HEK293 (cell line): Measurements from ENCODE around the gene DSP.

Experiments used
- CTCF ChIA-PET: fragments of 350-600 bp; formaldehyde crosslinking; extraction: SDS; loops from one replicate; lab custom pipeline; 2021; ENCODE audit warnings: antibody characterized with exemption; lab: Yijun Ruan, JAX
- POLR2A ChIA-PET: fragments of 300-600 bp; formaldehyde crosslinking; extraction: SDS; loops from one replicate; lab custom pipeline; 2020; ENCODE audit warnings: antibody characterized with exemption, inconsistent platforms; lab: Yijun Ruan, JAX
- H3K27ac ChIP-seq: fragments of 200-500 bp; sonication (Bioruptor generic); 2 replicates; pipeline ENCODE4 v1.5.1; 2014; ENCODE audit warnings: low read depth, low read length, control low read depth, inconsistent platforms; ENCODE audit errors: extremely low read depth
- H3K36me3 ChIP-seq, 2 experiments: fragments of 200-500 bp in 1 of 2; sonication (Bioruptor generic) in 1 of 2; 1 replicate in 1 of 2; 2 replicates in 1 of 2; pipeline ENCODE4 v1.5.1; 2014 to 2017; ENCODE audit warnings: inconsistent platforms in 2 of 2, low read length in 2 of 2; ENCODE audit not compliant: control insufficient read depth in 2 of 2, insufficient read depth in 1 of 2
- H3K4me1 ChIP-seq: fragments of 200-500 bp; sonication (Bioruptor generic); 2 replicates; pipeline ENCODE4 v1.5.1; 2014; ENCODE audit warnings: mild to moderate bottlenecking, low read length, inconsistent platforms; ENCODE audit not compliant: control insufficient read depth, insufficient read depth
- H3K4me3 ChIP-seq: 2 replicates; pipeline ENCODE4 v1.5.1; 2011; ENCODE audit warnings: low read depth, mild to moderate bottlenecking, control low read depth, low read length, moderate library complexity
- H3K9me3 ChIP-seq: fragments of 200-500 bp; sonication (Bioruptor generic); 2 replicates; pipeline ENCODE4 v1.5.1; 2014; ENCODE audit warnings: low read depth, low read length, inconsistent platforms; ENCODE audit not compliant: control insufficient read depth, insufficient read depth
- ZBTB1 ChIP-seq: fragments of 450-650 bp; formaldehyde crosslinking; IDR thresholded peaks from 2 replicates; pipeline ENCODE4 v1.5.1; 2016; ENCODE audit warnings: missing biosample characterization, missing genetic modification characterization
- ZNF121 ChIP-seq: fragments of 450-650 bp; formaldehyde crosslinking; IDR thresholded peaks from 2 replicates; pipeline ENCODE4 v1.5.1; 2016; ENCODE audit warnings: missing biosample characterization, missing genetic modification characterization
- ZNF184 ChIP-seq: fragments of 450-650 bp; IDR thresholded peaks from 2 replicates; pipeline ENCODE4 v1.5.1; 2018; ENCODE audit warnings: missing biosample characterization, mild to moderate bottlenecking, missing genetic modification characterization
- ZNF292 ChIP-seq: fragments of 450-650 bp; formaldehyde crosslinking; IDR thresholded peaks from 2 replicates; pipeline ENCODE4 v1.5.1; 2016; ENCODE audit warnings: low read depth, missing biosample characterization, missing genetic modification characterization, borderline replicate concordance
- ZNF423 ChIP-seq: fragments of 450-650 bp; formaldehyde crosslinking; IDR thresholded peaks from 2 replicates; pipeline ENCODE4 v1.5.1; 2016; ENCODE audit warnings: missing biosample characterization, missing genetic modification characterization
- ZNF530 ChIP-seq: fragments of 450-650 bp; formaldehyde crosslinking; IDR thresholded peaks from 2 replicates; pipeline ENCODE4 v1.5.1; 2016; ENCODE audit warnings: low read depth, missing biosample characterization, missing genetic modification characterization
- ZNF624 ChIP-seq: fragments of 450-650 bp; formaldehyde crosslinking; IDR thresholded peaks from 2 replicates; pipeline ENCODE4 v1.5.1; 2017; ENCODE audit warnings: missing biosample characterization, missing genetic modification characterization
- TF ChIP-seq, protein P1 (sequence below): fragments of 450-650 bp; formaldehyde crosslinking; IDR thresholded peaks from 2 replicates; pipeline ENCODE4 v1.5.1; 2016; ENCODE audit warnings: missing biosample characterization, missing genetic modification characterization, borderline replicate concordance
- TF ChIP-seq, protein P2 (sequence below): fragments of 450-650 bp; formaldehyde crosslinking; IDR thresholded peaks from 2 replicates; pipeline ENCODE4 v1.5.1; 2016; ENCODE audit warnings: missing biosample characterization, missing genetic modification characterization
- TF ChIP-seq, protein P3 (sequence below): fragments of 450-650 bp; formaldehyde crosslinking; IDR thresholded peaks from 2 replicates; pipeline ENCODE4 v1.5.1; 2016; ENCODE audit warnings: missing biosample characterization, missing genetic modification characterization
- TF ChIP-seq, protein P4 (sequence below): fragments of 450-650 bp; formaldehyde crosslinking; IDR thresholded peaks from 2 replicates; pipeline ENCODE4 v1.5.0; 2017; ENCODE audit warnings: missing biosample characterization, missing genetic modification characterization, borderline replicate concordance

Gene DSP

DNA sequence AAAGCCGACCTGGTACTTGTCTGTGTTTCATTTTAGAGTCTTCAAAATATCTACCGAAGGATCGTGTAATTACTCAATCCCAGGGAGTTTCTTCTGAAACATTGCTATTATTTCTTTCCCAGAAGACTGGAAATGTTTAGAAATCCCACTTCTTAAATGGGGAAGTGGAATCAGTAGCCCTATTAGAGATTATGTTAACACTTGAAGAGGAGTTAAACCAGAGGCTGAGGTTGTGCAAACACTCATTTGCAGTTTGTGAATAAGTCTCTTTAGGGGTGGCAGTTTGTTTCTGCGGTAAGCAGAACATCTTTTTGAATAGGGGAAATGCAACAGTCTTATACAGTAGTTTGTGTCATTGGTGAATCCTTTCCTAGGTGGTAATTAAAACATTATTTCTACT is 21.3 kb downstream of the DSP start (continued):
- TF ChIP-seq, protein P1, sequence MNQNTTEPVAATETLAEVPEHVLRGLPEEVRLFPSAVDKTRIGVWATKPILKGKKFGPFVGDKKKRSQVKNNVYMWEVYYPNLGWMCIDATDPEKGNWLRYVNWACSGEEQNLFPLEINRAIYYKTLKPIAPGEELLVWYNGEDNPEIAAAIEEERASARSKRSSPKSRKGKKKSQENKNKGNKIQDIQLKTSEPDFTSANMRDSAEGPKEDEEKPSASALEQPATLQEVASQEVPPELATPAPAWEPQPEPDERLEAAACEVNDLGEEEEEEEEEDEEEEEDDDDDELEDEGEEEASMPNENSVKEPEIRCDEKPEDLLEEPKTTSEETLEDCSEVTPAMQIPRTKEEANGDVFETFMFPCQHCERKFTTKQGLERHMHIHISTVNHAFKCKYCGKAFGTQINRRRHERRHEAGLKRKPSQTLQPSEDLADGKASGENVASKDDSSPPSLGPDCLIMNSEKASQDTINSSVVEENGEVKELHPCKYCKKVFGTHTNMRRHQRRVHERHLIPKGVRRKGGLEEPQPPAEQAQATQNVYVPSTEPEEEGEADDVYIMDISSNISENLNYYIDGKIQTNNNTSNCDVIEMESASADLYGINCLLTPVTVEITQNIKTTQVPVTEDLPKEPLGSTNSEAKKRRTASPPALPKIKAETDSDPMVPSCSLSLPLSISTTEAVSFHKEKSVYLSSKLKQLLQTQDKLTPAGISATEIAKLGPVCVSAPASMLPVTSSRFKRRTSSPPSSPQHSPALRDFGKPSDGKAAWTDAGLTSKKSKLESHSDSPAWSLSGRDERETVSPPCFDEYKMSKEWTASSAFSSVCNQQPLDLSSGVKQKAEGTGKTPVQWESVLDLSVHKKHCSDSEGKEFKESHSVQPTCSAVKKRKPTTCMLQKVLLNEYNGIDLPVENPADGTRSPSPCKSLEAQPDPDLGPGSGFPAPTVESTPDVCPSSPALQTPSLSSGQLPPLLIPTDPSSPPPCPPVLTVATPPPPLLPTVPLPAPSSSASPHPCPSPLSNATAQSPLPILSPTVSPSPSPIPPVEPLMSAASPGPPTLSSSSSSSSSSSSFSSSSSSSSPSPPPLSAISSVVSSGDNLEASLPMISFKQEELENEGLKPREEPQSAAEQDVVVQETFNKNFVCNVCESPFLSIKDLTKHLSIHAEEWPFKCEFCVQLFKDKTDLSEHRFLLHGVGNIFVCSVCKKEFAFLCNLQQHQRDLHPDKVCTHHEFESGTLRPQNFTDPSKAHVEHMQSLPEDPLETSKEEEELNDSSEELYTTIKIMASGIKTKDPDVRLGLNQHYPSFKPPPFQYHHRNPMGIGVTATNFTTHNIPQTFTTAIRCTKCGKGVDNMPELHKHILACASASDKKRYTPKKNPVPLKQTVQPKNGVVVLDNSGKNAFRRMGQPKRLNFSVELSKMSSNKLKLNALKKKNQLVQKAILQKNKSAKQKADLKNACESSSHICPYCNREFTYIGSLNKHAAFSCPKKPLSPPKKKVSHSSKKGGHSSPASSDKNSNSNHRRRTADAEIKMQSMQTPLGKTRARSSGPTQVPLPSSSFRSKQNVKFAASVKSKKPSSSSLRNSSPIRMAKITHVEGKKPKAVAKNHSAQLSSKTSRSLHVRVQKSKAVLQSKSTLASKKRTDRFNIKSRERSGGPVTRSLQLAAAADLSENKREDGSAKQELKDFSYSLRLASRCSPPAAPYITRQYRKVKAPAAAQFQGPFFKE (tag by site-specific recombination): no peak
- TF ChIP-seq ZNF624 (tag by site-specific recombination) (no peak), ZNF184 (no peak)
- TF ChIP-seq, protein P2, sequence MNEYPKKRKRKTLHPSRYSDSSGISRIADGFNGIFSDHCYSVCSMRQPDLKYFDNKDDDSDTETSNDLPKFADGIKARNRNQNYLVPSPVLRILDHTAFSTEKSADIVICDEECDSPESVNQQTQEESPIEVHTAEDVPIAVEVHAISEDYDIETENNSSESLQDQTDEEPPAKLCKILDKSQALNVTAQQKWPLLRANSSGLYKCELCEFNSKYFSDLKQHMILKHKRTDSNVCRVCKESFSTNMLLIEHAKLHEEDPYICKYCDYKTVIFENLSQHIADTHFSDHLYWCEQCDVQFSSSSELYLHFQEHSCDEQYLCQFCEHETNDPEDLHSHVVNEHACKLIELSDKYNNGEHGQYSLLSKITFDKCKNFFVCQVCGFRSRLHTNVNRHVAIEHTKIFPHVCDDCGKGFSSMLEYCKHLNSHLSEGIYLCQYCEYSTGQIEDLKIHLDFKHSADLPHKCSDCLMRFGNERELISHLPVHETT (tag by site-specific recombination): no peak
- TF ChIP-seq, protein P3, sequence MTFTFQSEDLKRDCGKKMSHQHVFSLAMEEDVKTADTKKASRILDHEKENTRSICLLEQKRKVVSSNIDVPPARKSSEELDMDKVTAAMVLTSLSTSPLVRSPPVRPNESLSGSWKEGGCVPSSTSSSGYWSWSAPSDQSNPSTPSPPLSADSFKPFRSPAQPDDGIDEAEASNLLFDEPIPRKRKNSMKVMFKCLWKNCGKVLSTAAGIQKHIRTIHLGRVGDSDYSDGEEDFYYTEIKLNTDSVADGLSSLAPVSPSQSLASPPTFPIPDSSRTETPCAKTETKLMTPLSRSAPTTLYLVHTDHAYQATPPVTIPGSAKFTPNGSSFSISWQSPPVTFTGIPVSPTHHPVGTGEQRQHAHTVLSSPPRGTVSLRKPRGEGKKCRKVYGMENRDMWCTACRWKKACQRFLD (tag by site-specific recombination): no peak

DNA sequence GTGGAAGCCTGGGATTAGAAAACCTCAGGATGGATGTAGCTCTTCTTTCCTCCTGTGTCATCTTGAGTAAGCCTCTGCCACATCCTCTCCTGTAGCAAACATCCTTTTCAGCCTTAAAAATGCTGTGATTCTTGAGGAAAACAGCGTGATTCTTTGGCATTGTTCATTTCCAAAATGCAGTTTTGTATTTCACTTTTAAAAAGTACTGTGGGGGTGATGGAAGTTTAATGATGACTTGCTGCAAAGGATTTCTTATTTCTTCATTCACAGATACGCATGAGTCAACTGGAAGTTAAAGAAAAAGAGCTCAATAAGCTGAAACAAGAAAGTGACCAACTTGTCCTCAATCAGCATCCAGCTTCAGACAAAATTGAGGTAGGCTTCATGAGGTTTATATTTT is 24.6 kb downstream of the DSP start:
- Histone ChIP-seq H3K4me1 (no peaks in the 10 kb centered on the region), H3K27ac (no peak overlapping the region), H3K4me3 (no peak overlapping the region), H3K9me3 (no peaks in the 10 kb centered on the region), H3K36me3 (peaks cover 69 to 95% of the 10 kb centered on the region in 2 experiments)
- CTCF ChIA-PET: interaction anchor here (0.6 to 1.4 kb wide), 3 partner anchors 174 to 302 kb away, joined by 3 to 9 read pairs (median 3); no protein-coding TSS in a partner anchor
- POLR2A ChIA-PET: interaction anchor here (1.3 kb wide), 1 partner anchor 176 kb away, joined by 4 read pairs; the partner anchor contains the start of genes CAGE1 and RIOK1
- TF ChIP-seq ZNF530 (tag by site-specific recombination): no peak
- no peak for TF ChIP-seq ZNF121
- TF ChIP-seq ZNF292 (tag by site-specific recombination): no peak
- no peak for TF ChIP-seq ZBTB1 (tag by site-specific recombination)
- no peak for TF ChIP-seq ZNF423 (tag by site-specific recombination)
- TF ChIP-seq, protein P4, sequence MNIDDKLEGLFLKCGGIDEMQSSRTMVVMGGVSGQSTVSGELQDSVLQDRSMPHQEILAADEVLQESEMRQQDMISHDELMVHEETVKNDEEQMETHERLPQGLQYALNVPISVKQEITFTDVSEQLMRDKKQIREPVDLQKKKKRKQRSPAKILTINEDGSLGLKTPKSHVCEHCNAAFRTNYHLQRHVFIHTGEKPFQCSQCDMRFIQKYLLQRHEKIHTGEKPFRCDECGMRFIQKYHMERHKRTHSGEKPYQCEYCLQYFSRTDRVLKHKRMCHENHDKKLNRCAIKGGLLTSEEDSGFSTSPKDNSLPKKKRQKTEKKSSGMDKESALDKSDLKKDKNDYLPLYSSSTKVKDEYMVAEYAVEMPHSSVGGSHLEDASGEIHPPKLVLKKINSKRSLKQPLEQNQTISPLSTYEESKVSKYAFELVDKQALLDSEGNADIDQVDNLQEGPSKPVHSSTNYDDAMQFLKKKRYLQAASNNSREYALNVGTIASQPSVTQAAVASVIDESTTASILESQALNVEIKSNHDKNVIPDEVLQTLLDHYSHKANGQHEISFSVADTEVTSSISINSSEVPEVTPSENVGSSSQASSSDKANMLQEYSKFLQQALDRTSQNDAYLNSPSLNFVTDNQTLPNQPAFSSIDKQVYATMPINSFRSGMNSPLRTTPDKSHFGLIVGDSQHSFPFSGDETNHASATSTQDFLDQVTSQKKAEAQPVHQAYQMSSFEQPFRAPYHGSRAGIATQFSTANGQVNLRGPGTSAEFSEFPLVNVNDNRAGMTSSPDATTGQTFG (tag by site-specific recombination): no peak
